ENCODE measurements around the gene ARFRP1. TPM values are rescaled to one million over a fixed set of nuclear protein-coding genes. Genes with fewer than 3 reads are reported as not detected.

The ARFRP1 gene
- total RNA-seq, 6 experiments from 2014 or later: 16.0 to 22.2 (median 20.2) TPM

GRCh38 chr20:63697357-63697867 lies 10.4 kb downstream of the ARFRP1 start:
- TF ChIP-seq, protein P1, sequence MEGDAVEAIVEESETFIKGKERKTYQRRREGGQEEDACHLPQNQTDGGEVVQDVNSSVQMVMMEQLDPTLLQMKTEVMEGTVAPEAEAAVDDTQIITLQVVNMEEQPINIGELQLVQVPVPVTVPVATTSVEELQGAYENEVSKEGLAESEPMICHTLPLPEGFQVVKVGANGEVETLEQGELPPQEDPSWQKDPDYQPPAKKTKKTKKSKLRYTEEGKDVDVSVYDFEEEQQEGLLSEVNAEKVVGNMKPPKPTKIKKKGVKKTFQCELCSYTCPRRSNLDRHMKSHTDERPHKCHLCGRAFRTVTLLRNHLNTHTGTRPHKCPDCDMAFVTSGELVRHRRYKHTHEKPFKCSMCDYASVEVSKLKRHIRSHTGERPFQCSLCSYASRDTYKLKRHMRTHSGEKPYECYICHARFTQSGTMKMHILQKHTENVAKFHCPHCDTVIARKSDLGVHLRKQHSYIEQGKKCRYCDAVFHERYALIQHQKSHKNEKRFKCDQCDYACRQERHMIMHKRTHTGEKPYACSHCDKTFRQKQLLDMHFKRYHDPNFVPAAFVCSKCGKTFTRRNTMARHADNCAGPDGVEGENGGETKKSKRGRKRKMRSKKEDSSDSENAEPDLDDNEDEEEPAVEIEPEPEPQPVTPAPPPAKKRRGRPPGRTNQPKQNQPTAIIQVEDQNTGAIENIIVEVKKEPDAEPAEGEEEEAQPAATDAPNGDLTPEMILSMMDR (IDR thresholded peaks at IDR 0.05): no peak
- no peak for TF ChIP-seq POLR2A (IDR thresholded peaks at IDR 0.05)
- H3K27me3 ChIP-seq: no peaks in the 10 kb centered on the region
- peak; percentile 1 to 11 (median 3) for ATAC-seq
- 0% methylated on average over 1 of the region's 7 CpGs for WGBS (ENCODE audit: insufficient coverage, low coverage, low lambda C conversion rate, missing lambda C conversion rate)
- H3K36me3 ChIP-seq: no peaks in the 10 kb centered on the region
- intact Hi-C loops (cut with DNase I): no loop called here
- no peak overlapping the region for H3K4me3 ChIP-seq
- DNase-seq: peak; percentile 22 to 56 (median 50)
- no peak overlapping the region for H3K27ac ChIP-seq
- H3K9me3 ChIP-seq: no peaks in the 10 kb centered on the region
- H3K4me1 ChIP-seq: peaks cover 0 to 14% (median 5%) of the 10 kb centered on the region in 4 donors

GRCh38 chr20:63696628-63697356 lies 11.0 kb downstream of the ARFRP1 start, which contains the start of gene TNFRSF6B:
Gene TNFRSF6B (plus strand): TSS chr20:63696652. CDS start chr20:63696768, 116 bp downstream.
- Histone ChIP-seq H3K9me3 (no peaks in the 10 kb centered on the region), H3K36me3 (no peaks in the 10 kb centered on the region), H3K4me3 (peak within 1 kb of the TSS in 1 of 3 donors; percentile 0), H3K27me3 (no peaks in the 10 kb centered on the region), H3K27ac (no peak within 1 kb of the TSS), H3K4me1 (peaks cover 0 to 14% (median 5%) of the 10 kb centered on the region in 4 donors)
- DNase-seq: peak; percentile 37 to 68 (median 60)
- ATAC-seq: peak; percentile 13 to 54 (median 32)
- WGBS (ENCODE audit: insufficient coverage, low coverage, low lambda C conversion rate, missing lambda C conversion rate): 0% methylated on average over 1 of the region's 52 CpGs
- intact Hi-C loops (cut with DNase I): no loop called here
- TF ChIP-seq, protein P1 (IDR thresholded peaks at IDR 0.05): no peak
- TF ChIP-seq POLR2A (IDR thresholded peaks at IDR 0.05): peak; percentile 13

DNA sequence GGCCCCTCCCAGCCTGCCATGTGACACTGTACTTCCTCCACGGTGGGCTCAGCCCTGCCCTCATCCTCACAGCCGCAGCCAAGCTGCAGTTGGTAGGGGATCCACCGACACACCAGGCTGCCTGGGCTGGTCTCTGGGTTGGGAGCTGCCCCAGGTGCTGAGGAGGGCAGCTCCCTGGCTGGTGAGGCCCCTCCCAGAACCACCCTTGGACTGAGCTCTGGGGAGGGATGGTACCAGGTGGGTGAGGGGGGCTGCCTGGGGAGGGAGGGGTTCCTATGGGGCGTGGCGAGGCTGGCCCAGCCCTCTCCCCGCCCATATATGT lies 11.5 kb downstream of the ARFRP1 start:
- WGBS (ENCODE audit: insufficient coverage, low coverage, low lambda C conversion rate, missing lambda C conversion rate): no CpG with 5 or more reads among the region's 6 CpGs
- Histone ChIP-seq H3K4me3 (no peak overlapping the region), H3K27me3 (no peaks in the 10 kb centered on the region), H3K36me3 (no peaks in the 10 kb centered on the region), H3K27ac (no peak overlapping the region), H3K9me3 (no peaks in the 10 kb centered on the region), H3K4me1 (peaks cover 0 to 14% (median 5%) of the 10 kb centered on the region in 4 donors)
- DNase-seq (peak in 2 of 3 donors; percentile 25 to 58), ATAC-seq (peak; percentile 16 to 48 (median 26))
- TF ChIP-seq POLR2A (IDR thresholded peaks at IDR 0.05): no peak
- TF ChIP-seq, protein P1 (IDR thresholded peaks at IDR 0.05): no peak
- intact Hi-C loops (cut with DNase I): no loop called here

DNA sequence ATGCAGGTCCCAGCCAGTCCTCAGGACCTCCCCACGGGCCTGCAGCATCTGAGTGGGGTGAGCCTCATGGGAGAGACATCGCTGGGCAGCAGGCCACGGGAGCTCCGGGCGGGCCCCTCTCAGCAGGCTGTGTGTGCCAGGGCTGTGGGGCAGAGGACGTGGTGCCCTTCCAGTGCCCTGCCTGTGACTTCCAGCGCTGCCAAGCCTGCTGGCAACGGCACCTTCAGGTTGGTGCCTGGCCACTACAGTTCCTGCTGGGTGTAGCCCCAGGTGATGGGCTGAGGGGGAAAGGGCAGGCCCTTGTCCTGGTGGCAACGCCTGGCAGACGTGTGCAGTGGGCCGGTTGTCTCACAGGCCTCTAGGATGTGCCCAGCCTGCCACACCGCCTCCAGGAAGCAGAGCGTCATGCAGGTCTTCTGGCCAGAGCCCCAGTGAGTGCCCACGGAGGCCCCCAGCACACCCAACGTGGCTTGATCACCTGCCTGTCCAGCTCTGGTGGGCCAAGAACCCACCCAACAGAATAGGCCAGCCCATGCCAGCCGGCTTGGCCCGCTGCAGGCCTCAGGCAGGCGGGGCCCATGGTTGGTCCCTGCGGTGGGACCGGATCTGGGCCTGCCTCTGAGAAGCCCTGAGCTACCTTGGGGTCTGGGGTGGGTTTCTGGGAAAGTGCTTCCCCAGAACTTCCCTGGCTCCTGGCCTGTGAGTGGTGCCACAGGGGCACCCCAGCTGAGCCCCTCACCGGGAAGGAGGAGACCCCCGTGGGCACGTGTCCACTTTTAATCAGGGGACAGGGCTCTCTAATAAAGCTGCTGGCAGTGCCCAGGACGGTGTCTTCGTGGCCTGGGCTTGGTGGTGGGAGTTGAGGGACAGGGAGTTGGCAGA lies 12.1 kb downstream of the ARFRP1 start:
- ATAC-seq (peak in 2 of 4 donors; percentile 5 to 6), DNase-seq (peak in 2 of 3 donors; percentile 54 to 70)
- peaks cover 0 to 14% (median 5%) of the 10 kb centered on the region in 4 donors for H3K4me1 ChIP-seq
- no peak overlapping the region for H3K4me3 ChIP-seq
- no peaks in the 10 kb centered on the region for H3K36me3 ChIP-seq
- H3K9me3 ChIP-seq: no peaks in the 10 kb centered on the region
- intact Hi-C loops (cut with DNase I): no loop called here
- H3K27me3 ChIP-seq: no peaks in the 10 kb centered on the region
- peak; percentile 3 for TF ChIP-seq POLR2A (IDR thresholded peaks at IDR 0.05)
- TF ChIP-seq, protein P1 (IDR thresholded peaks at IDR 0.05): no peak
- no peak overlapping the region for H3K27ac ChIP-seq
- 70% methylated on average over 2 of the region's 25 CpGs for WGBS (ENCODE audit: insufficient coverage, low coverage, low lambda C conversion rate, missing lambda C conversion rate)

Data from right lobe of liver (tissue), 6 donors.